GM19463 (cell line): ENCODE results near the gene CCNK.

Experiments
- ATAC-seq: cut with Tn5 transposase; IDR thresholded peaks from one replicate; pipeline ENCODE4 v1.9.1; 2021; ENCODE audit warnings: mild to moderate bottlenecking, moderate library complexity; ENCODE audit not compliant: unreplicated experiment

Gene CCNK

DNA sequence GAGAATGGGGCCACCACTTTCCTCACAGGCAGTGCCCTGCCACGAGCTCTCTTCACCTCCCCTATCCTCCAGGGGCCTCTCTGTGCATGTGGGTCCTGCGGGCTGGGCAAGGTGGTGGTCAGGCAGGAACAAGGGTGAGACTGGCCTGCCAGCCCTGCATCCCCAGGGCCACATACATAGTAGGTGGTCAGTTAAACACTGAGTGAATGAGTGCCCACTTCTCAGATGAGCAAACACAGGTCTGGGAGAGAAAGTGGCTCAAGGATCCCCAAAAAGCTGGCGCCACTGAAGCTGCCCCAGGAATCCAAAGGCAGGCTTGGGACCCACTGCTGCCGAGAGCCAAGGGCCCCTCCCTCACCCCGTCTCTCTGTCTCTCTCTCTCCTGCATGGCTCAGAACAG is 51.1 kb downstream of the CCNK start:
- ATAC-seq = no peak

- ATAC-seq = no peak
Measured at GRCh38 chr14:99534333-99534732, 53.1 kb downstream of the CCNK start.

GRCh38 chr14:99534863-99535262 is 53.7 kb downstream of the CCNK start:
- no peak for ATAC-seq

- ATAC-seq = no peak
Measured at GRCh38 chr14:99535448-99535847, 54.2 kb downstream of the CCNK start.

DNA sequence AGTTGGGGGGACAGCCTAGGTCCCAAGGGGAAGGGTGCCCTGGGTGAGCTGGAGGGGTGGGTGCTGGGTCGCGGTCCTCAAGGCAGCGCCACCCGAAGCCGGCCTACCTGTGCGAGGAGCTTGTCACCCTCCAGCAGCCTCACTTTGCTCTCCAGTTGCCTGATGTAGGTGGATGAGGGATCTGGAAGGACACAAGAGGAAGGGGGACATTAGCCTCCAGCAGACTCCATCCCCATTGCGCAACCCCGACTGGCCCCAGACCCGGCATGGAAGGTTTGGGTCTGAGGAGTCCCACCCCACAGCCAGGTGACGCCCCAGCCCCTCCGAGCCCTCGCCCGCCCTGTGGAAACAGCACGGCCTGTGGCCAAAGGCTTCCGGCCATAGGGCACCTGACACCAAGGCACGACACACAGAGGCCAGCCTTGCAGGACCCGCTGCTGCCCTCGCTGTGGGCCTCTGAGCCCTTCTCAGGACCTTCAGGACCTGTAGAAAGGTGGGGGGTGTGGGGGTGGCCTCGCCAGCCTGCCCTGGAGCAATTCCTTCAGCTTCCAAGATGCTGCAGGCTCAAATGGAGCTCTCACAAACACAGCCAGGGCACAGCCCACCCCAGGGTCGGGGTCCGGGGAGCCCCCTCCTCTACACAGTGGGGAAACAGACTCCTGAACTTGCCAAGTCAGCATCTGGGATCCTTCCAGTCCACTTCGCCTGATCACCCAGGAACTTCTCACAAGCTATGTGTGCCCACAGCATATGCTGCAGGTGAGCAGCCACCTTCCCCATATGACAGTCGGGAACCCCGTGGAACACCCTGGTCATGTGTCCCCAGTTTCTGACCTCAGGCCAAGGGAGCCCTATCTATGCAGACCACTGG is 54.9 kb downstream of the CCNK start:
- no peak for ATAC-seq

GRCh38 chr14:99537399-99537798 is 56.2 kb downstream of the CCNK start:
- no peak for ATAC-seq

- ATAC-seq = no peak
Measured at GRCh38 chr14:99538275-99538674, 57.1 kb downstream of the CCNK start.

GRCh38 chr14:99538733-99539132 is 57.5 kb downstream of the CCNK start:
- ATAC-seq = no peak

GRCh38 chr14:99539491-99539890 is 58.3 kb downstream of the CCNK start:
- no peak for ATAC-seq

DNA sequence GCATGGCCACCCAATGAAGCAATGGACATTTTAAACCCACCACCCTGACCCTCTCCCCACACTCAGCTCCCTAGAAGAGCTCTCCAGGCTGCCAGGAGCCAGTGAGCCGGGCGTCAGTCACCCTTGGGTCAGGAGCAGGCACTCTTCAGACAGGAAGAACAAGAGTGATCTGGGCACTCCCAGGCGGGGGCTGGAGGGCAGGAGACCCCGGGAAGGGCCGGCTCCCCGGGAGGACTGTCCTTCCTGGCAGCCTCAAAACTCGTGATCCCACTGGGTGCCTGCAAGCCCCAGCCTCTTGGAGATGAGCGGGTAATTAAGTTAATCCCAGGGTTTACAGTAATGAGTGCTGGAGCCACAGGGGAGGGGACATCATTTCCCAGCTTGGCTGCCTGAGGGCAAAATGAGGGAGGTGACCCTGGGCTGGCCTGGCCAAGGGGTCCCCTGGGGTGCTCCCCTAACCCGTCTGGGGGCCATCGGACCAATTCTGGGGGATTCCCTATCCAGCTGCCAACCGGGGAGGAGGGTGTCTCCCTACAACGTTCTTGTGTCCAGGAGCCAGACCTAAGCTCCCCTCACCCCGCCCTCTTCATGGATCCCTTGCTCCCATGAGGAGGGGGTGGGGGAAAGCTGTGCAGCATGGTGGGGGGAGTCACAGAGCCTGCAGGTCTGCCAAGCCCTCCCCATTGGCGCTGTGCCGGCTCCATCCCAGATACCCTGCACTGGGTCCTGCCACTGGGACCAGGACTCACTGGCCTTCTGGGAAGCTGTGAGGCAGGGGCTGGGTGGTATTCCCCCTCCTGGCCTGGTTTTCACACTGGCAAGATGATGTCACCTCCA is 59.2 kb downstream of the CCNK start:
- ATAC-seq = no peak

GRCh38 chr14:99541211-99541610 is 60.0 kb downstream of the CCNK start:
- no peak for ATAC-seq

DNA sequence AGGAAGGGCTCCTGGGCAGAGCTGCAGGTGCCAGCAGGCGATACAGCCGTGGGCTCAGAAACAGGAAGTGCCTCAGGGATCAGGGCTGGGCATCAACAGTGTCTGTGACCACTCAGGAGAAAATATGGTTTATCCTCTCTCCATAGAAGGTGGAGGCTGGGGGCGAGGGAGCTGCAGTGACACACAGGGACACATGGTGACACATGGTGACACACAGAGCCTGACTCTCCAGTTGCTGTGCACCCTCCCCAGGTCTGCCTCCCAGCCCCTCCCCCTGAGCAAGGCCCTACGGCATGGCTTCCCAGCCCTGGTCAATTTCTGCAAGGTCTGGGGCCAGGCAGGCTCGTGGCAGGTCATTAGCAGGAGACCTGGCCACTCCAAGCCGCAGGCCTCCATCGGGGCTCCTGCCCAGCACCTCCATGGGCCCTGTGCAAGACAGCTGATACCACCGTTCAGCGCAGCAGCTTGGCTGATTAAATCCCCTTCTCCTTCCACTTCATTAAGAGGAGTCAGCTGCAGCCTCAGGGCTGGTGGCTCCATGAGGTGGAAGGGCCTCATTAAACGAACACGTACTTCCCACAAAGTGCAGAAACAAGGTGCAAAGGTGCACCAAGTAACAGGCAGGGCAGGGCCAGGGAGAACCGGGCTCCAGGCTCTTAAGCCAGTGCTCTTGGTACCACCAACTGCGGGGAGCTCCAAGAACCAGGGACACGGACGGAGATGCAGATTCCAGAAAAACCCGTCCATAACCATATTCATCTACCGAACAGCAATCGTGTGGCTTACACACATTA is 60.7 kb downstream of the CCNK start:
- ATAC-seq = no peak

DNA sequence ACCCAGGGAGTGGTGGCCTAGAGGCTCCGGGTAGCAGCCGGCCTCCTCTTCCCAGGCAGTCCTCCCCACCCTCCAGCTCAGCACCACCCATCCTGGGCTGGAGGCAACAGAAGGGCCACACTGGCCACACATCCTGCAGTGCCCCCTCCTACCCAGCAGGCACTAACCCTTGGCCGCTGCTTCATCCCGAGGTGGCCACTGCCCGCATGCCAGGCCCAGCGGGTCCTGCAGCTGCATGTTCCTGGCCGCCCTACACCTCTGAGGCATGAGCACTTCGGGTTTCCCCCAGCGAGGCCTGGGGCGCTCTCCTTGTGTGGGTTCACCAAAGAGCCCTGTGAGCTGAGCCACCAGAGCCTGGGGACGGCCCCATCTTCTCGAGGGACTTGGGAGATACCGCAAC is 61.4 kb downstream of the CCNK start:
- ATAC-seq = no peak

DNA sequence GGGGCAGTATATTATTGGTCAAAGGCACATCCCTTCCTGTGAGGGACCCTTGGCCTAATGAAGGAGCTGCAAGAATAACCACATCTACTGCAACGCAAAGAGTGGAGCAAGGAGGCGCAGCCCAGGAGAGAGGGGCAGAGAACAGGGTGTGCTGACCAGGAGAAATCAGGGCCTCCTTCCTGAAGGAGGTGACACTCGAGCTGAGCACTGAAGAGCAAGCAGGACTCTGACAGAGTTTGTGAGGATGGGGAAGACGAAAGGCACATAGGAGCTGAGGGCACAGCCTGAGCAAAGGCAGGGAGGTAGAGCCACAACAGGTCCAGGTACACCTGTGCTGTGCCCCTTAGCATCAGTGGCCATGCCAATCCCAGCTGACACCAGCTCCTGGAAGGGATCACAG is 62.2 kb downstream of the CCNK start:
- ATAC-seq = no peak

DNA sequence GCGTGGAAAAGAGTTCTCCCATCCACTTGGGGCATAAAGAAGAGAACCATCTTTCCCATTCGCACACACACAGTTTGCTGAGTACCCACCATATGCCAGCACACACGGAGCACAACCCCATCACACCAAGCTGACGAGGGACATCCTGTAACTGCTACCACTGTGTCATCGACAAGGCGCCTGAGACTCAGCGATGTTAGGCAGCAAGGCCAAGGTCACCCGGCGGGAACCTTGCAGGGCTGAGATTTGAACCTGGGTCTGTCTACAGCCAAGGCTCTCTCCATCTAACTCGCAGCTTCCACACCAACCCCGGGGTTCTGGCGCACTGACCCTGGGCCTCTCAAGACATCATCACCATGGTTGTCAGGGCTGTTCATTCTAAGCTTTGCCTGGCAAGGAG is 62.8 kb downstream of the CCNK start:
- no peak for ATAC-seq

GRCh38 chr14:99544991-99545390 is 63.8 kb downstream of the CCNK start:
- ATAC-seq = no peak

GRCh38 chr14:99545586-99545985 is 64.4 kb downstream of the CCNK start:
- no peak for ATAC-seq

- no peak for ATAC-seq
Measured at GRCh38 chr14:99546234-99546879, 65.1 kb downstream of the CCNK start.

GRCh38 chr14:99548255-99548654 is 67.0 kb downstream of the CCNK start:
- ATAC-seq = no peak

DNA sequence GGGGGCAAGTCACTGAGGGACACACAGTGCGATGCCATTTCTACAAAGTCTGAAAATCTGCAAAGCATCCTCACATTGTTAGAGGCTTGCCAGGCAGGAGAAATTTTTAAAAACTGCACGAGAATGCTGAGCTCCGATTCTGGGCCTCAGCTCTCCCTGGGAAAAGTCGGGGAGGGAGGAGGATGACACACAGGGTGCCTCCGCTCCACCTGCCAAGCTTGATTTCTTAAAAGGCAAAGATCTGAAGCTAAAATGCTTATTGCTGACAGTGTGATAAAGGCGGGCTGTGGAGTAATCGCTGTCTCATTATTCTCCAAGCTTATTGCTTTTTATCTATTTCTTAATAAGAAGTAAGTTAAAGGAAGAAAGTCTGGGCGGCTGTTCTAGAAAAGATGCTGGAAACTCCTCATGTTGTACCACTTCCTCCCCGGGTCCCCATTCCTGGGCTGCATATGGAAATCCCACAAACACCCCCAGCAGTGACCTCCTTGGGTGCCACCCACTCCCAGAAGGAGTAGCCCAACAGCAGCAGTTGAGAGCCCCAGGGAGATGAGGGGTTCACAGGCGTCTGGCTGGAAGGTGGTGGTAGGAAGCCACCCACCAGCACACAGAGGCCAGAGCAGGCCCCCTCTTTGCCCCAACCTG is 67.8 kb downstream of the CCNK start:
- no peak for ATAC-seq
